Activated CD4-positive, CD25-positive, alpha-beta regulatory T cell treated with anti-CD3 and anti-CD28 coated beads, Interleukin-2, amount 50 U/mL, for 72 hours (primary cell): ENCODE measurements around the gene LRP1.

ENCODE experiments used
- DNase-seq: peaks from one replicate; pipeline ENCODE4 v3.0.0; 2021

Gene LRP1

DNA sequence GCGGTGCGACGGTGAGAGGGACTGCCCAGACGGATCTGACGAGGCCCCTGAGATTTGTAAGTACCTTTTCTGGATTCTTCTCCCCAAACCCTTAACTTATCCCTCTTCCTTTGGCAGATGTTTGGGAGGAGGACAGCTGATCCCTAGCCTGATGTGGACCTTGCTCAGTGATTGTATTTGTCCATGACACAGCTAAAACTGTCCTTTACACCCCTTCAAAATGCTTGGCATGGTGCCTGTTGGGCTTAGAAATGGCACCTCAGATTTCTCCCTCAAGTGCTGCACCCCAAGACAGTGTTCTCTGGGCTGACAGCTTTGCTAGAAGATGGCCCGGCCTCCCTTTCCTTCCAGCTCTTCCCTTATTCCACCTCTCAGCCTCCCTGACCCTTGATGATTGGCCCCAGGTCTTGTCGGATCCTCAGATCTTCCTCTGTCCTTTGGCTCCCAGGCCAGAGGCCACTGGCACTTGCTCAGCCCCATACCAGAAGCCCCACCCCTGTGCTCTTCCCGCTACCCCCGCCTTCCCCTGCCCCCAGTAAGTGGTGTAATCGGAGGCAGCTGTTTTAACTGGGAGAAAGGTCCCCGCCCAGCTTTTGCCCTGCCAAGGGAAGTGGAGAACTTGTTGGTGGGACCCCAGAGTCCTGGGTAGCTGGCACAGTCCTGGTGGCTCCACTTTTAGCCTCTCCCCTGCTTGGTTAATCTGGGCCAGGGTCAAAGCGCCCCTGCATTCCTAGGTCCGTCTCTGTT, 10.4 kb downstream of the LRP1 start:
- no peak for DNase-seq

DNA sequence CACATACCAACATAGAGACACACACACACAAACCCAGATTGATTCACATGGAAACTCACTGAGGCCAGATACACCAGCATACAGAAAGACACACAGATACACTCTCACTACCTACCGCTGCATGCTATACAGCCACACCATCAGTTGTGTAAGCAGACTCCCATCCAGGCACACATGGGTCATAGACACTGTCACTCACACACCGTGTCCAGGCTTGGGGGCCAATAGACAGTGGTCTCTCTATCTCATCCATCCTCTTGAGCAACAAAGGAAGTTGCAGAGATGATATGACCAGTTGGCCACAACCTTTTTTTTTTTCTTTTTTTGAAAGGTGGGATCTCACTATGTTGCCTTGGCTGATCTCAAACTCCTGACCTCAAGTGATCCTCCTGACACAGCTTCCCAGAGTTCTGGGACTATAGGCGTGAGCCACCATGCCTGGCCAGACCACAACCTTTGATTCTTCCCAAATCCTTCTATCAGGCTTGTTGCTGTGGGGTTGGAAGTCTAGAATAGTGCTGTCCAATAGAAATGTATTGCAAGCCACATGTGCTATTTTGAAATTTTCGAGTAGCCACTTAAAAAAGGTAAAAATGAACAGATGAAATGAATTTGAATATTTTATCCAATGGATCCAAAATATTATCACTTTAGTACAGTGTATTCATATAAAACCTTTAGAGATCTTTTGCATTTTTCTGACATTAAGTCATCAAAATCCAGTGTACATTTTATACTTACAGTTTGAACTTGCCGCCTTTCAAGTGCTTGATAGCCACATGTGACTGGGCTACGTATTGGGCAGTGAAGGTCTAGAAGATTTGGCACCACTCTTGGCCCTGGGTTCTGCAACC, 11.7 kb downstream of the LRP1 start:
- DNase-seq: no peak

DNA sequence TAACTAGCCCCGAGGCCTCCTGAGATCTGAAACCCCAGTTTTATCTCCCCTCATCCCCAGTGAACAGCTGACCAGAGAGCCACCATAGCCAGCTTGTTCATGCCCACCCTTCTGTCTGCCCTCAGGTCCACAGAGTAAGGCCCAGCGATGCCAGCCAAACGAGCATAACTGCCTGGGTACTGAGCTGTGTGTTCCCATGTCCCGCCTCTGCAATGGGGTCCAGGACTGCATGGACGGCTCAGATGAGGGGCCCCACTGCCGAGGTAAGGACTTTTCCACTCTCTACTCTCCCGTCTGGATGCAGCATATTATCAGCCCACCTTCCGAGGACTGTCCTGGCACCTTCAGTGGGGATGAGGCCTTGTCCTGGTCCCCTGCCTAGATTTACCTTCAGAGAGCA, 13.0 kb downstream of the LRP1 start:
- no peak for DNase-seq

DNA sequence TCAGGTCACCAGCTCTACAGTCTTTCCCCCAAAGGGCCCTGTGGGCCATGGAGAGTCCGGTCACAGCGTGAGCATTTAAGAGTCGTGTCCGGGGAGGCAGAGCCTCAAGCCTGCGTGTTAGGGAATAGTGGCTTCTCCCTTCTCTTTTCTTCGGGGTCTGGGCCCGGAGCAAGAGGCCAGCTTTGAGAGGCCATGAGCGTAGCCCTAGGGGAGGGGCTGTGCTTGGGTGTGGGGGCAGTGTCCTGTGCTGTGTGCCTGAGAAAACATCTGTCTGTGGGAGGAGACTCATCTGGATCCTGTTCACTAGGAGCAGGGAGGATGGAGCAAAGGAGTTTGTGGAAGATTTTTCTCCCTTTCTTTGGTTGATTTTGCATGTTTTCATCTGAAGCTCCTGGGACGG, 13.8 kb downstream of the LRP1 start:
- DNase-seq: no peak

DNA sequence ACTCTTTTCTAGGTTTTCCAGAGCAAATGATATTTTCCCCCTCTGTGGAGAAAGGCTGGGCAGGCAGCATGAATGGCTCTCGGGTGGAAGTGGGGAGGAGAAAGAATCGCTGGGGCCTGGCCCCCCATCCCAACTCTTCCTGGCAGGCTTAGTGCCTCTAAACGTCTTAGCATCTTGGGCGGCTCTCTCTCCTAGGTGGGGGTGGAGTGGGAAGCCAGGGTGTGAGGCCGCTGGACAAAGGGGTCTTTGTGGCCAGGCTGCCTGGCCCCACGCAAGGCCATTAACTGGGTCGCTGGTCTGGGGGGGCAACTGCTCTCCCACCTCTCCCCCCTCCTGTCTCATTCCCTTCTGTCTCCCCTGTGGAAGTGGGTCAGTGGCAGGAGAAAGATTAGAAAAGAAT, 14.4 kb downstream of the LRP1 start:
- no peak for DNase-seq

DNA sequence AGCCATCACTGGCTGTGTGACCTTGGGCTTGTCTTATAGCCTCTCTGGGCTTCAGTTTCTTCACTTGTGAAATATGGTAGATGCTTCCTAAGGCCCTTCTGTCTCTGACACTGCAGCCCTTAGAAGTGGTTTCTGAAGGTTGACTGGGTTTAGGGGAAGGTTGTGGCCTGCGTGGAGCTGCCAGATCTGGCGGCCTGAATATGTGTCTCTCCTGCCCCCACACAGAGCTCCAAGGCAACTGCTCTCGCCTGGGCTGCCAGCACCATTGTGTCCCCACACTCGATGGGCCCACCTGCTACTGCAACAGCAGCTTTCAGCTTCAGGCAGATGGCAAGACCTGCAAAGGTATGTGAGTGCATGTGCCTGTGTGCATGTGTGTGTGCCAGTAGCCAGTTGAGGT, 15.2 kb downstream of the LRP1 start:
- no peak for DNase-seq

DNA sequence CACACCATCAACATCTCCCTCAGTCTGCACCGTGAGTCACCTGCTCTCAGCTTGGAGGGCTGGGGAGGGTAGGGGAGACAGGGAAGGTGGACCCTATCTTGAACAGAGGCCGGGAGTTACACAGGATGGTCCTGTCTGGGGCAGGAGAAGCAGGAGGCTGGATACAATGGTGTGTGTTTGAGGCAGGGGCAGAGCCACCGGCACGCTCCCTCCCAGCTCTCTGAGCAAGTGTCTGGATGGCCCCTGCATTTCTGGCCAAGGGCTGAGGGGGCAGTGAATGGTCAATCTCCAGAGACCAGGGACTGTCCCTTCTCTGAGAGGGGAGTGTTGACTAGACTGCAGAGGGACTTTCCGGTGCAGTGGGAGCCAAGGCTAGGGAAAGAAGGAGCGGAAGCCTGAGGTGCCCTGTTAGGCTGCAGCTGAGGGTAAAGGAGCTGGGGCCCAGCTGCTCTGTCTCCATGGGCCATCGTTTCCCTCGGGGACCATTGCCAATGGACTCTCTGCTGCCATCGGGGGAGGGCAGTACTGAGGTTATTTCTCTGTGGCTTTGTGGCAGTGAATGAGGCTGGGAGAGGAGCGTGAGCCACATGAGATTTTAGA, 17.3 kb downstream of the LRP1 start:
- DNase-seq: no peak

DNA sequence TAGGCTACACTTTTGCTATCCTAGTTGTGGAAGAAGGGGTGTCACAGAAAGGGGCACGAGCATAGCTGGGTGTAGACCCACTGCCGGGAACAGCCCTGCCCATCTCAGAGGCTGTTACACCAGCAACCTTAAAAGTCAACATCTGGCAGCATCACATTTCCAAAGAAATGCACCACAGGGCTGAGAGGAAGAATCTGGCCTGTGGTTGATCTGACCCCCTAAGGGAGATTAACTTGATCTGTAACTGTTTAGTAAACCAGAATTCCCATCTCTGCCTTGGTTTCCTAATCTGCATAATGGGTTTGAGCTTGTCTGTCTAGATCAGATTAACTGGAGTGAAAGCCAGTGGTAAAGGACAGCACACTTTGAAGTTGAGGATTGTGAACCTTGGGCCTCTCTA, 17.8 kb downstream of the LRP1 start:
- DNase-seq: no peak

DNA sequence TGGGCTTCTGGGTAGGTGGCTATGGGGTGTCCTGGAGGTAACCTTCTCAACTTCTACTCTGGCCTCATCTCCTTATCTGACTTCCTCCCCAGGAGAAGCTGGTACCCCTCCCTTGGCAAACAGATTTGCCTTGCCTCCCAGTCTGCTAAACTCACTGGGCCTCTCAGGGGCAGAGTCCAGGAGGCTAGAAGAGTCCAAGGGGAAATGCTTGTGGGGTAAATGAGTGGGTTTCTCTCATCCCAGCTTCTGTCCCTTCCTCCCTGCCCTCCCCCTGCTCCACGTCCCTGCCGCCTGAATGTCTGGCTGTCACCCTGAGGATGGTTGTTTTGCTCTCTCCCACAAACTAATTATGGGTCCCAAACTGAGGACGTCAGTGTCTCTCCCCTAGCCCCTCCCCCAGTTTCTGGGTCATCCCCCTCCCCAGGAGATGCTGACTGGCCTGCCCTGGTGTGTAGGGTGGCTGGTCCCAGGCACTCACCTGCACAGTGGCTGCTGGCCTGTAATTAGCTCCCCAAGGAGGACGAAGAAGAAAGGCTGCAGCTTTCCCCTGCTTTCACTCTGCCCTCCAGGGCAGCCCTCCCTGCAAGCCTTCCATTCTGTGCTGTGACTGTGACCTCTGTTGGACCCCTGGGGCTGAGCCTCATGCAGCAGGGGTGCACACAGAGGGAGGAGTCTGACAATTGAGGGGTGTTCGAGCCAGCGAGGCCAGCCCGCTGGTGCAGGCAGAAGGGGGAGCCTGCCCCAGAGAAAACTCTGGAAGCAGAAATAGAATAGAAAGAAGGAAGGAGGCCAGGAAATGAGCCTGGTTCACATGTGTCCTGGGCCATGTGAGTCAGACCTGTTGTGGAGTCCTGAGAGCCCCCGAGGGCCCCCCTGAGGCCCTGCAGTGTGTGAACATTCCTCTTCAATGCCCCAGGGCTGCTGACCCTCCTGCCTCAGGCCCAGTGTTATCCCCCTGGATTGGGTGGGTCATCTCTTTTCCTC, 19.0 kb downstream of the LRP1 start, which contains the start of gene LRP1-AS:
TSS of gene LRP1-AS (minus strand) at position 659 of the 984 bp plus-strand sequence.
- DNase-seq: no peak

DNA sequence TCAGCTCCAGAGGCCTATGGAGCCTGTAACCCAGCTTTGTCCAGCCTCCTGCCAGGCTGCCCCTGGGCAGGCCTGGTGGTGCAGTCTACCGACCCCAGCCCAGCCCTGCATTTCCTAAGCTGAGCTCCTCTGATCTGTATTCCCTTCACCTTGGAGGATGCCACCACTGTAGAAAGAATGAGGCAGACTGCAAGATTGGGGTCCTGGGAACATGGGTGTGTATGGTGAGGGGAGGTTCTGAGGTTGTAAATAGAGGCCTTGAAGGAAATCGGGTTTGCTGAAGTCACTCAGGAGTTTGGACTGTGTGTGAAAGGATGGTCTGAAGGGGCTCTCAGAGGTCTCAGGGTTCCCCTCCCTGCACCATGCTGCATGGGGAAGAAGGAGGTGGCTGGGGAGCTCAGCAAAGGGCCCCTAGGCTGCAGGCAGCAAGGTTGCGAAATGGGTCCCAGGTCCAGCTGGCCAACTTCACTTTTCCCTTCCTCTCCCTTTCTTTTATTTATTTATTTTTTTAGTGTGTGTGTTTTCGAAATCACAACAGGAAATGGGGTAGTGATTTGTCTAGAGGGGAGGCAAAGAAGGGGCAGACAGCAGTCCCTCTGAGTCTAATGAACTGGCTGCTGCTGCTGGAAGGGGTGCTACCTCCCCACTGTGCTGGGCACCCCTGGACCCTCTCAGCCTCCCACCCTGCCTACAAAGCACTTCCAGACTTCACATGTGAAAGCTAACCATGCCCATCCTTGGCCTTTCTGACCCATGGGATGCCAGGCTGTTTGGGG, 20.4 kb downstream of the LRP1 start:
- no peak for DNase-seq

DNA sequence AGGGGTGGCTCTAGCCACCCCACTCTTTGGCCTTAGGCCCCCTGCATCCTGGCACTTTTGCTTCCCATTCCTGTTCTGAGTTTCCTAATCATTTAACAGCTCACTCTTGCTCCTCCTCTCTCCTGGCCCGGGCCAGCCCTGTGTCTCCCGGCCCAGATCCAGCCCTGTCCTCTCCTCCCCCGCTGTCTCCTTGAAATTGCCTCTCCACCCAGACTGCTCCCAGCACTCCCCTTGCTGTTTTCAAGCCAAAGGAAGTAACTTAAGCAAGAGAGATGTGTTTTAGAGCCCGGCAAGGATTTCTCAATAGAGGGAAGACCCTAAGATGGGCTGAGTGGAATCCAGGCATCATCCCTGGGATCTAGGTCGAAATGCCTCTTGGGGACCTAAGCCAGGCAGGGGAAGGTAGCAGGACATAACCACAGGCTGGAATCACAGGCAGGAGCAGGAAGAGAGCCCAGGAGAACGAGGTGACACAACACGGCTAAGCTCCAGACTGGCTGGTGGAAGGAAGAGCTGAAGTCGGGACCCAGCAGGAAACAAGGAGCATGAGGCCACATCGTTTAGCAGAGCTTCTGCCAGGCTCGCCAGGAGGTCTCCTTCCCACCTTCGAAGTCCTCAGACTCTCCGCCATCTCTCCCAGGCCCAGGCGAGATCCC, 21.1 kb downstream of the LRP1 start:
- DNase-seq: no peak

DNA sequence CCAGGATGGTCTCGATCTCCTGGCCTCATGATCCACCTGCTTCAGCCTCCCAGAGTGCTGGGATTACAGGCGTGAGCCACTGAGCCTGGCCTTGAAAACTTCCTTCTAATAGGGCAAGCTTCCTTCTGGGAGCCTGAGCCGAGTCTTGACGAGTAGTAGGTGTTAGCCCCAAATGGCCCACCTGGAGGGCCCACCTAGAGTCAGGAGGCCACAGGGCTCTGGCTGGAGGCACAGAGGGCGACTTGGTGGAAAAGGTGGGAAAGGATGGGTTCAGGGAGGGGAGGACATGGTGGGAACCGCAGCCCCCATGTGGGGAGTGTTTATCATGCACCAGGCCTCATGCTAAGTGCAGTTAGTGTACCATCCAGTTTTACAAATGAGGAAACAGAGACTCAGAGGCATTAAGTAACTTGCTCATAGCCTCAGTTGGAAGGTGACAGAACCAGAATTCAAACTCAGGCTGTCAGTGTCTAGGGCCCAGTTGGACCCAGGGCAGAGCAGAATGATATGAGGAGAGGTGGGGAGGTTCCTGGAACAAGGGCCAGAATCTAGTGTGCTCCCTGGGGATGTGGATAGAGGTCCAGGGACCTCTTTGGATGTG, 22.2 kb downstream of the LRP1 start:
- DNase-seq: no peak

DNA sequence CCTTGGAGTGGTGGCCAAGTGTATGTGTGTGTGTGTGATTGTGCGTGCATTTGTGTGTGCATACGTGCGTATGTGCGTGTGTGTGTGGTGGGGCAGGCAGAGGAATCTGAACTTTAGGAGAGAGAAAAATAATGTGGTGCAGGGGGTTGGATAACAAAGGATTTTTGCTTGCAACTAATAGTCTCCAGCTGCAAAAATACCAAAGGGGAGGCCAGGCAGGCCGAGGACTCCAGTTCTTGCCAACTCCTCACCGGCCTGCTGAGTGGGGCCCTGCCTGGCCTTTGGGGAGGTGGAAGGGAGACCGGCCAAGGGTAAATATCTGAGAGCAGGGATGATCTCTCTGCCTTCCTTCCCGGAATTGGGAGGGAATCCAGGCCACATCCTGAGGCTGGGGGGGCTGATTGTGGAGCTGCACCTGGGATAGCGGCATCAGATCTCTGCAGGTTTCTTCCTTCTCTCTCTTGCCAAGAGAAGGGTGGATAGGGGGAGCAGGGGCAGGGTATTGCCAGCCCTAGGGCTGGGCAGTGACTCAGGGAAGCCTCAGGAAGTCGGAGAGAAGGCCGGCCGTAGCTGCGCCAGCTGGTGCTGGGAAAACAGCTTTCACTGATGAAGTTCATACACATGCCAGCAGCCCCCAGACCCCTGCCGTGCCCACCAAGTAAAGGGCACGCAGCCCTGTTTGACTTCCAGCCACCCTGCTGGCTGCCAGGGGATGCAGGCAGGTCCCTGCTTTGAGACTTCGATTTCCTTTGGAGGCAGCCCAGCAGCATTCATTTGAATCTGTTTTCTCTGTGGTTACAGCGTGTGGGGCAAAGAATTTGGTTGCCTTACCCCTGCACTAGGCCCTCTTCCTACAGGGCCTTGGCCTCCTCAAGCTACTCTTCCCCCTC, 23.7 kb downstream of the LRP1 start:
- no peak for DNase-seq

DNA sequence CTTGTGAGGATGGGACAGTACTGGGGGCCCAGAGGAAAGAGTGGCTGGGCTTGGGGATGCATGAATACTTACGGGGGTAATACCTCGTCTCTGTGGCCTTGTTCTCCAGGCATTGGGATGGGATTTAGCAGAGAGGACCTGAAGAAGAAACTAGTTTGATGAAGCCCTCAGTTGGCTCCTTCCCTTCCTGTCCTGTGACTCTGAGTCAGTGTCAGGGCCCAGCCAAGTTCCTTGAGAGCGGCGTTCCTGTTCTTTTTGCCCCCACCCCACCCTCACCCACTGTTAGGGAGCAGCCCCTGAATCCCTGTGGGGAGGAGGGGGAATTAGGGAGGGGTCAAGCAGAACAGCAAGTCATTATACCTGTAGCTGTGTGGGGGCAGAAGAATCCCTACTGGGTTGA, 24.4 kb downstream of the LRP1 start:
- DNase-seq: no peak

DNA sequence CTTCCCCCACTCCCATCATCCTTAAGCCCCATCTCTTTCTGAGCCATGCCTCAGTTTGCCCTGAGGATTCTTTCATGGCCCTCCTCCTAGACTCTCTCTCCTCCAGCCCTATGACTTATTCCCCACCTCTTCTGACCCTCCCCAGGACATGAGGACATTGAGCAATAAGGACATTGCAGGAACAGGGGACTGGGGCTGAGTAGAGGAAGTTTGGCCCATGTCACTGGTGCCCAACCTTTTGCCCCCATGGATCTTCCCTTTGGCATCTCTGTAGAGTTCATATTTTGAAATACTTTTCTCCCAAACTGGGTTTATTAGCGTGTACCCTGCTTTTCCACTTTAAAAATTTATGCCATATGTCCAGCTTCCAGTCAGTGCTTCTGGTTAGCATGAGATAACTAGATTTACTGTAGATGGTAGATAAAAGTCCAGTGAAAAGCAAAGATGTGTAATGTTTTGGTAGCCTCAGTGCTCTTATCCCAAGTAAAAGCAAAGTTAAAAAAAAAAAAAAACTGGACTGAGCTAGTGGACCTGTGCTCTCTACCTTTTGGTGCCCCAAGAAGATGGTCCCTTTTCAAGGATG, 25.2 kb downstream of the LRP1 start:
- no peak for DNase-seq

DNA sequence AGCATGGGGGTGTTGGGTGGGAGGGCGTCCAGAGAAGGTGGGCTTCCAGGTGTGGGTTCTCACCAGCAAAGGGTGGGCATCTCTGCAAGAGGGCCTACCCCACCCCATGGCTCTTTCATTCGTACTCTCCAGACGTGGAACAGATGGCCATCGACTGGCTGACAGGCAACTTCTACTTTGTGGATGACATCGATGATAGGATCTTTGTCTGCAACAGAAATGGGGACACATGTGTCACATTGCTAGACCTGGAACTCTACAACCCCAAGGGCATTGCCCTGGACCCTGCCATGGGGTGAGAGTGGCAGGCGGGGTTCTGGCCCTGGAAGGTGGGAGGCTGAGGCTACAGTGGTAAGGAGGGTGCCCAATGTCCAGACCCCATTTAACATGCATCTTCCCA, 25.8 kb downstream of the LRP1 start:
- no peak for DNase-seq

DNA sequence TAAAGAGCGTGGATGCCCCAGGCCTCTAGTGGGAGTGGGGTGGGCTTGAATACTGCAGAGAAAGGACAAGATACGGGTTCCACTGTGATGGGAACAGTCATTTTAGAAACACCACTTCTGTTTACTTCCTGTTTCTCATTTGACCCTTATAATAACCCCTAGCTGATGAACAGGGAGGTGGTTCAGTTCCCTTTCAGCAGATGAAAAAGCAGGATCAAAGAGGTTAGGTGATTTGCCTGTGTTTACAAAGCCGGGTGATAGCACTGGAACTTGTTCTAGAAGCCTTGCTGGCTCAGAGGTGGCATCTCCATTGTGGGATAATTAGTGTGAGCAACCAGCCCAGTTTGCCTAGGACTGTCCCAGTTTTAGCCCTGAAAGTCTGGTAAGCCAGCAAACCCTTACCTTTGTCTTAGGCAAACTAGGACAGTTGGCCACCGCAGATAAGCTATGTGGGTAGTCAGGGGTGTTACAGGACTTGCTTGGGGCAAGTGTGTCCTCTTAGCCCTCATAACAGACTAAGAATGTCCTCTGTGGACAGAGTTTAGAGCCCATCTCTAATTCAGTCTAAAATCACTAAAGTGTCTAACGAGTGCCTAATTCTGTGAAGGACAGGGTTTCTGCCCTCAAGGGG, 26.6 kb downstream of the LRP1 start:
- no peak for DNase-seq

DNA sequence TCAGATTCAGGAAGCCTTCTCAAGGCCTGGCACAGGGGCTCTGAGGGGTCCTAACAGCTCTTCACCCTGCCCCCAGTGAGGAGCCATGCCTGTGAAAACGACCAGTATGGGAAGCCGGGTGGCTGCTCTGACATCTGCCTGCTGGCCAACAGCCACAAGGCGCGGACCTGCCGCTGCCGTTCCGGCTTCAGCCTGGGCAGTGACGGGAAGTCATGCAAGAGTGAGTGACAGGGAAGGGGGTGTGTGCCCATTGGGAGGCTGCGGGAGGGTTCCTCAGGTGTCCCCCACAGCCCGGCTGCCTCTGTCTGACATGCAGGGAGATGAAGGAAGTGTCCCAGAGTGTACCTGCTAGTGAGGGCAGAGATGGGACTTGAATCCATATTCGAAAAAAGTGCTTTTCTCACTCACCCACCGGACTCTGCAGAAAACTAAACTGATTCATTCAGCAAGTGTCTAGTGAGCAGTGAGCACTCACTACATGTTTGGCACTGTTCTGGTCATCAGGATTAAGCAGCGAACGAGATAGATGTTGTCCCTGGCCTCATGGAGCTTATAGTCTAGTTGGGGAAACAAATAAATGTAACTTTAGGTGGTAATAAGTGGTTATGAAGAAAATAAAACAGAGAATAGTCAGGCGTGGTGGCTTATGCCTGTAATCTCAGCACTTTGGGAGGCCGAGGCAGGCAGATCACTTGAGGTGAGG, 28.6 kb downstream of the LRP1 start:
- no peak for DNase-seq
